KBM-7 (cell line): ENCODE measurements around the gene ZNF652.
A peak's percentile ranks its signal among the peaks of the same experiment; 100 is the strongest.

Experiments used
- DNase-seq: peaks from one replicate; pipeline ENCODE4 v3.0.0-alpha.2; 2015
- in situ Hi-C: fragments of 300-500 bp; cut with MboI; formaldehyde crosslinking; loops from 2 replicates; pipeline ENCODE4 v1.14.3; 2020; ENCODE audit warnings: low sequenced_read_pairs, low pct_unique_long_range_greater_than_20kb, mixed read lengths

Gene ZNF652

GRCh38 chr17:49362723-49363117 lies 670 bp upstream of the ZNF652 start:
- in situ Hi-C loops, result no loop called here
- no peak for DNase-seq

GRCh38 chr17:49361129-49361901 lies 735 bp downstream of the ZNF652 start:
- DNase-seq, result peak; percentile 80

DNA sequence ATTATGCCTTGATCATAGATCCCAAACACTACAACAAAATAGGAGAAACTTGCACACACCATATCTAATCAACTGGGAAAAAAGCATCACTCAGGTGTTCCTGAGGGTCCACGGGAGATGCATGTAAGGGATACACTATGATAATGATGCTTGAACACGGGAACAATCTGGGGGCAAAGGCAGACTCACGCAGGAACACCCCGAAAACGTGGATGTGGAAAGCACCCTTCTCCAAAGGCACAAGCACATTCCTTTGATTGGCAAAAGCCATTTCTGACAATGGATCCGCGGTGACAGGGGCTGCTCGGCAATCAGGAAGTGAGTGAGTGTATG lies 1.3 kb downstream of the ZNF652 start:
- no peak for DNase-seq
- in situ Hi-C loops, result no loop called here

More at GRCh38 chr17:49361129-49361901, 735 bp downstream of the ZNF652 start:
- in situ Hi-C loops, result no loop called here

DNA sequence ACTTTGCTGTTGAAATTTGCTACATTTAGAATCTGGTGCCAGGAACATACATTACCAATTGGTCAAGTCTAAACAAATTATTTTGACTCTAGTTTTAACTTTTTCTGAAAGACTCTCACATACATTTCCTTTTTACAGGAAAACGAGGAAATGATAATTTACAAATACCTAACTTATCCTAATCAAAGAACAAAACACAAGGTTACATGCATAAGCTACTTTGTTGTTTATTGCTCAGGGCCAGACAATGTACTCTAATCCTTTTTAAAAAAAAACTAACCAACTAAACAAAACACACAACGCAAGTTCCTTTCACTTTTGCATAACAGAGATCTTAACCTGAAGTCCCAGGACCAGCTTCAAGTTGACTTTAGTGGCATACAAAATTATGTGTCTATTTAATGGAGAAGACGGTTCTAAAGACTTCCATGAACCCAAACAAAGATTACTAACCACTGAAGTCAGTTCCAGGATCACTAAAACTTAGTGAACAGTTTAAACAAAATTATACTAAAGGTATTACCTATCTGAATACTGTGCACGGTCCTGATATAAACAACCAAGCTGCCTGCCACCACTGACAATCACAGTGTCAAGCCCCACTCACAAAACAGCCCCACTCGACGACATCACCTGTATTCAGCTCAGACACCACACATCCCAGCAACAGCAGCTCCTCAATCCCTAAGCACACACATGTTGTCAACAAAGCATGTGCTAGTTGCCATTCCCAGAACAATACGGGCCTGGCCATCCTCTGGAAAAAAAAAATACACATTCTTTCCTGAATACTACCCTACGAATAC lies 1.9 kb downstream of the ZNF652 start:
- DNase-seq, result no peak
- in situ Hi-C loops, result no loop called here

GRCh38 chr17:49358641-49359247 lies 3.3 kb downstream of the ZNF652 start:
- in situ Hi-C loops, result no loop called here
- no peak for DNase-seq

DNA sequence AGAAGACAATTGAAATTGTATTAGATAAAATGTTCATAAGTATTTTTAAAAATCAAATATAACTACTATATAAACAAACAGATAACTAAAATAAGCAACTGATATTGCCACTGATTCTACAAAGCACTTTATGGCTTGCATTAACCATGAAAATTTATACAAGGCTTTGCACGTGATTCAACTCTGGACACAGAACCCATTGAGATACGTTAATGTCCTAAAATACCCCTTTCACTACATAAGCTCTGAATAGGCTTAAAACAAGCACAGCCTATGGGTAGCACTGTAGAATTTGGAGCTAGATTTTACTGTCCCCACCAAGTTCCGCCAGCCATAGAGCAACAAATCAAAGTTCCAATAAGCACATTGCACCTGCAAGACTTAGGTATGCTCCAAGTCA lies 4.5 kb downstream of the ZNF652 start:
- in situ Hi-C loops, result no loop called here

GRCh38 chr17:49356320-49356719 lies 5.7 kb downstream of the ZNF652 start:
- DNase-seq, result no peak
- in situ Hi-C loops, result no loop called here

More for the DNA sequence above, 4.5 kb downstream of the ZNF652 start:
- DNase-seq, result no peak

DNA sequence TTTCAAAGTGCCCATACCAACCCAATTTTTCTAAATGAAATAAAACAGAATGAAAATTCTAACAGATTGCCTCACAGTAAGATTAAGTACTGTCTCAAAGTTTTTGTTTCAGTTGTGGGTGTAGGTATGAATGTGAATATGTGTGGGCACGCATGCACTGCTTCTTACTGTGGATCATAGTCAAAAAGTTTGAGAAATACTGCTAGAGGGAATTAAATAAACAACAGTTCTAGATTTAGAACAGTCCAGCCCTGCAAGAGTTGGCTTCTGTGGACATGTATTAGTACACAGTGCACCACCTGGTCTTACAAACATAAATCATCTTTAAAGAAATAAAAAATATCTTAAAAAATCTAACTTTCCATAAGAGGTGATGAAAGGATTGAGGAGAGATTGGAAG lies 8.4 kb downstream of the ZNF652 start:
- DNase-seq, result no peak
- in situ Hi-C loops, result no loop called here

- no peak for DNase-seq
- in situ Hi-C loops, result no loop called here
Observed at GRCh38 chr17:49352587-49353154, 9.4 kb downstream of the ZNF652 start.

- in situ Hi-C loops, result no loop called here
Observed at GRCh38 chr17:49351572-49352140, 10.4 kb downstream of the ZNF652 start.

GRCh38 chr17:49349541-49349940 lies 12.5 kb downstream of the ZNF652 start:
- in situ Hi-C loops, result no loop called here
- DNase-seq, result no peak

More at GRCh38 chr17:49351572-49352140, 10.4 kb downstream of the ZNF652 start:
- no peak for DNase-seq

- no peak for DNase-seq
- in situ Hi-C loops, result no loop called here
Observed at GRCh38 chr17:49344914-49345313, 17.1 kb downstream of the ZNF652 start.

DNA sequence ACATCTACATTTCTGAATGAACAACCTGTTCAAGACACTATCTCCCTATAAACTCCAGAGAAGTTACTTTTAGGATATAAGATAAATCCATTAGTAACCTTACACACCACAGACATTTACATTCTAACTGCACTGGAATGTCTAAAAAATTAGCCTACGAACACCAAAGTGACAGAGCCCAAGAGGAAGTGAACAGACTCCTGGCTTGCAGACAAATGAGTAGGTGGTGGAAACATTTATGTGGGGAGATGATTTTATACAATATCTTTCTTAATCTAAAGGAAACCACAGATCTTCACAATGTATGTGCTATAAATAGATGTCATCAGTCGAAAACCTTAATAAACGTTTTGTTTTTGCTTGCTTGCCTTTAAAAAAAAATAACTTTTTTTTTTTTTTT lies 18.8 kb downstream of the ZNF652 start:
- peak; percentile 64 for DNase-seq
- in situ Hi-C loops, result no loop called here

GRCh38 chr17:49342575-49342936 lies 19.5 kb downstream of the ZNF652 start:
- no peak for DNase-seq
- in situ Hi-C loops, result no loop called here

DNA sequence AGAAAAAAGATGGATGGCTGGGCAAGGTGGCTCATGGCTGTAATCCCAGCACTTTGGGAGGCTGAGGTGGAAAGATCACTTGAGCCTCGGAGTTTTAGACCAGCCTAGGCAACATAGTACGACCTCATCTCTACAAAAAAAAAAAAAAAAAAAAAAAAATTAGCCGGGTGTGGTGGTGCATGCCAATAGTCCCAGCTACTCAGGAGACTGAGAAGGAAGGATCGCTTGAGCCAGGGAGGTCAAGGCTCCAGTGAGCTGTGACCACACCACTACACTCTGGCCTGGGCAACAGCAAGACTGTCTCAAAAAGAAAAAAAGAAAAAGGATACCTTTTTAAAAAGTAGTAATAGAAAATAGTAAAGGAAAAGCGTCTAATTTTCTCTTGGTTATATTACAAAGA lies 20.7 kb downstream of the ZNF652 start:
- in situ Hi-C loops, result no loop called here
- DNase-seq, result no peak

DNA sequence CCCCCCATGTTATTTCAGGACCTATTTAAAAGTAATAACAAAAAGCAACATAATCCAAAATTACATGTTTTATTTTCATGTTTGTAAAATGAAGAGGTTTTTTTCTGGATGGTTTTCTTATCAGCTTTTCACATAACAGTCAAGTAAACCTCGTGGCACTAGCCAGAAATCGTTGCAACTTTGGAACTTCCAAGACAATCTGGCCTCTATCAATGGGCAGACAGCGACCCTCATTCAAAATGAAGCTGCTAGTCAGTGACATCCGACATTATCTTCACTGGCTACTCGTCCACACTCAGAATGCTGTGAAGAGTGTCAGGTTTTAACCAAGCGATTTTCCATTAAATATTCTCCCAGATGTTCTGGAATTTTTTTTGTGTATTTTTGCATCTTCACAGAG lies 22.7 kb downstream of the ZNF652 start:
- no peak for DNase-seq
- in situ Hi-C loops, result no loop called here

DNA sequence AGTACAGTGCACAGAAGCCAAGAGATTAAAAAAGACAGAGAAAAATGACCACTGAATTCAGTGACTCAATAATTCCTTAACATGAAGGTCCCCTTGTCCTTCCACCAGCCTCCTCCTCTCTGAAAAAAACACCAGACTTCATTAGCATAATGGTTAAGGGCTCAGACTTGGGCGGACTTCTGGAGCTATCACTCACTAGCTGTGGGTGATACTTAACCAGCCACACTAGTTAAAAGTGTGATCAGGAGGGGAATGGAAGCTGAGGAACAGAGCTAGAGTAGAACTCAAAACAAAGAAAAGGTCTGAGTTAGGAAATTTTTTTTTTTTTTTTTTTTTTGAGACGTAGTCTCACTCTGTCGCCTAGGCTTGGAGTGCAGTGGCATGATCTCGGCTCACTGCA lies 23.2 kb downstream of the ZNF652 start:
- DNase-seq, result no peak
- in situ Hi-C loops, result no loop called here

DNA sequence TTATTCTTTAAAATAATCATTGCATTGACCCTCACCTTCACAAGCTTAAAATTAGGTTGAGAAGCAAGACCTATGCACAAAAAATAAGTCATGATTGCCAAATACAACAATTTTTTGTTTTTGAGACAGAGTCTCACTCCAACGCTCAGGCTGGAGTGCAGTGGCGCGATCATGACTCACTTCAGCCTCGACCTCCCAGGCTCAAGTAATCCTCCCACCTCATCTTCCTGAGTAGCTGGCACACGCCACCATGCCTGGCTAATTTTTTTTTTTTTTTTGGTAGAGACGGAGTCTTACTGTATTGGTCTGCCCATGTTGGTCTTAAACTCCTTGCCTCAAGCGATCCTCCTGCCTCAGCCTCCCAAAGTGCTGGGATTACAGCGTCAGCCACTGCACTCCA lies 24.2 kb downstream of the ZNF652 start:
- DNase-seq, result no peak
- in situ Hi-C loops, result no loop called here

- no peak for DNase-seq
- in situ Hi-C loops, result no loop called here
Observed at GRCh38 chr17:49334744-49335512, 27.1 kb downstream of the ZNF652 start.
